ENCODE data around the gene RFX3. TPM values are rescaled to one million over a fixed set of nuclear protein-coding genes. Genes with fewer than 3 reads are reported as not detected.

Gene RFX3
- total RNA-seq, 1 experiment from 2014 or later, result 8.4 TPM

DNA sequence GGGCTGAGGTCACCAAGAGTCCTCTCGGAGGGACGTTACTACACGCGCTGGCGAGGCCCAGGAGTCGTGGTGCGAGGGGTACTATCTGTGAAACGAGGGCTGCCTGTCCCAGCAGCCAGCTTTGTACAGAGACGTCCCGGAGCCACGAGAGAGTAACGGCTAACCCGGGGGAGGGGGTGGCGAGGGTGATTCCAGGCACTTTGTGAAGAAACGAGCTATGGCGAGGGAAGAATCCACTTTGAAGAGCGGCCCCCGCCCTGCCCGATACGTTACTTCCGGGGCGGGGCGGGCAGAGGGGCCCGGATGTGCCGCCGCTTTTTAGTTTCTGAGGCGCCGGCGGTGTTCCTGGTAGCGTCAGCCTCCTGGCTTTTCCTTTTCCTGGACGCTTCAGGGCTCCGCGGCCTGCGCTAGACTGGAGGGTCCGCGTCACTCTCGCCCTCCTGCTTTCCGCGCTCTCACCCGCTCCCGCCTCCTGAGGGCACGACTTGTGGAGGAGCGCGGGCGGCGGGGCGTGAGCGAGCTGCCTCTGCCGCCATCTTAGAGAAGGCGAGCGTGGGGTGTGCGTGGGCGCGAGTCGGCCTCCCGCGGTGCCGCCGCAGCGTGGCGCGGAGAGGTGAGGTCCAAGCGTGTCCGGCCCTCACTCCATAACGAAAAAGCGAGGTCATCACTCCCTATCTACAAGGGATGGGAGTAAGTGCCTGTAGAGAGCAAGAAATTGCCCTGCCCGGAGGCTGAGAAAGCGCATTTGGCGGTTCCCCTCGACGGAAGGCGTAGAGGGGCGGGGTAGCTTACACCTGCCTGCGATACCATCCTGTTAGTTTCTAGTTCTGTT is 580 bp upstream of the RFX3 start:
- Histone ChIP-seq H3K4me1 (replicated peaks; ENCODE audit: insufficient read depth) (peaks cover 16% of the 10 kb centered on the region), H3K4me3 (peak overlapping the region; percentile 87), H3K27me3 (ENCODE audit: insufficient read depth, low read depth) (no peaks in the 10 kb centered on the region), H3K9me3 (ENCODE audit: insufficient read depth, low read depth) (no peaks in the 10 kb centered on the region), H3K36me3 (ENCODE audit: low read depth) (peaks cover 8% of the 10 kb centered on the region), H3K9me2 (ENCODE audit: insufficient read depth) (no peaks in the 10 kb centered on the region), H3K79me2 (ENCODE audit: low read depth) (peaks cover 37% of the 10 kb centered on the region), H4K20me1 (ENCODE audit: insufficient read depth) (no peaks in the 10 kb centered on the region; the same call in 1 of the 2 replicates), H2AFZ (peak overlapping the region; percentile 92), H3K4me2 (peak overlapping the region; percentile 82), H3F3A (ENCODE audit: insufficient read depth, low read depth) (peaks cover 12% of the 10 kb centered on the region), H3K27ac (peak overlapping the region; percentile 100)
- TF ChIP-seq, protein P1, sequence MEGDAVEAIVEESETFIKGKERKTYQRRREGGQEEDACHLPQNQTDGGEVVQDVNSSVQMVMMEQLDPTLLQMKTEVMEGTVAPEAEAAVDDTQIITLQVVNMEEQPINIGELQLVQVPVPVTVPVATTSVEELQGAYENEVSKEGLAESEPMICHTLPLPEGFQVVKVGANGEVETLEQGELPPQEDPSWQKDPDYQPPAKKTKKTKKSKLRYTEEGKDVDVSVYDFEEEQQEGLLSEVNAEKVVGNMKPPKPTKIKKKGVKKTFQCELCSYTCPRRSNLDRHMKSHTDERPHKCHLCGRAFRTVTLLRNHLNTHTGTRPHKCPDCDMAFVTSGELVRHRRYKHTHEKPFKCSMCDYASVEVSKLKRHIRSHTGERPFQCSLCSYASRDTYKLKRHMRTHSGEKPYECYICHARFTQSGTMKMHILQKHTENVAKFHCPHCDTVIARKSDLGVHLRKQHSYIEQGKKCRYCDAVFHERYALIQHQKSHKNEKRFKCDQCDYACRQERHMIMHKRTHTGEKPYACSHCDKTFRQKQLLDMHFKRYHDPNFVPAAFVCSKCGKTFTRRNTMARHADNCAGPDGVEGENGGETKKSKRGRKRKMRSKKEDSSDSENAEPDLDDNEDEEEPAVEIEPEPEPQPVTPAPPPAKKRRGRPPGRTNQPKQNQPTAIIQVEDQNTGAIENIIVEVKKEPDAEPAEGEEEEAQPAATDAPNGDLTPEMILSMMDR (conservative IDR thresholded peaks at IDR 0.05), result no peak
- no peak for TF ChIP-seq EZH2 (IDR thresholded peaks at IDR 0.05; ENCODE audit: low read depth)
- peak; percentile 59 to 70 for DNase-seq
- ChIA-PET POLR2A (ENCODE audit: unreplicated experiment) (interaction anchor here (0.5 to 0.7 kb wide), 5 partner anchors 121 to 1511 kb away, joined by 3 to 5 read pairs (median 4); partner anchors contain the start of gene SMARCA2), CTCF (interaction anchor here (0.7 kb wide), 1 partner anchor 715 kb away, joined by 4 read pairs; no protein-coding TSS in a partner anchor)
- intact Hi-C loops (cut with micrococcal nuclease; ENCODE audit: unreplicated experiment), result loop anchor here (5.0 to 10.0 kb wide), 2 partner anchors 672 to 711 kb away; no protein-coding TSS in a partner anchor
- BruUV-seq (replicated peaks), result TSS peak; percentile 76

DNA sequence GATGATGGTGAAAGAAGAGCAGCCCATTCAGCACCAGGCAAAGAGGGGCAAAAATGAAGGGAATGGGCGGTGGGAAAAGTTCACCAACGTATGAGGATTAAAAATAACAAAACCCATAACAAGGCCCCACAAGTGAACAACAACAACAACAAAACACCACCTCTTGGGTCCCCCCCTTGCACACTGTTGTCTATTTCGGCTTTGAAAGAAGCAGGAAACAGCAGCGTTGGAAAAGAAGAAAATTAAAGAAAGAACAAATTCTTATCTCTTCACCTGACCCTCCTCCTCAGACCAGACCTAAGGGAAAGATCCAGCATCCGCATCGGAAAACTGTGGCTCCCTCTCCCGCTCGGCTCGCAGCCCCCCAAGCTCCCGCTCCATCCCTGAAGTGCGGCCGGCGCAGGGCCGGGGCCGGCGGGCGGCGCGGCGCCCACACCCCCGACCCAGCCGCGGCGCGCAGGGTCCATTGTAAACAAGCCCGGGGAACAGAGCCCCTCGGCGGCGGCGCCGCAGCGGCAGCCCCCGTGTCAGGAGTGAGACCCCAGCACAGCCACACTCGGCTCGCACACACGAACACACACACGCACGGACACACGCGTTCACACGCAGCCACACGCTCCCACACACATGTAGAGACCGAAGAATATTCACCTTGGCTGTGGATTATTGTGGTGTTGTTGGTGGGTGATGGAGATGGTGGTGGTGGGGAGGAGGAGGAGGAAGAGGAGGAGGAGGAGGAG is 535 bp downstream of the RFX3 start:
- peak overlapping the region; percentile 83 for H3K4me2 ChIP-seq
- H3K4me3 ChIP-seq, result peak overlapping the region; percentile 65
- H3K36me3 ChIP-seq (ENCODE audit: low read depth), result peaks cover 8% of the 10 kb centered on the region
- POLR2A ChIA-PET (ENCODE audit: unreplicated experiment), result interaction anchor here (0.7 kb wide), 1 partner anchor 173 kb away, joined by 6 read pairs; no protein-coding TSS in a partner anchor
- CTCF ChIA-PET, result no interaction called here
- peaks cover 16% of the 10 kb centered on the region for H3K4me1 ChIP-seq (replicated peaks; ENCODE audit: insufficient read depth)
- peaks cover 12% of the 10 kb centered on the region for H3F3A ChIP-seq (ENCODE audit: insufficient read depth, low read depth)
- TF ChIP-seq, protein P1 (conservative IDR thresholded peaks at IDR 0.05), result no peak
- no peak for TF ChIP-seq EZH2 (IDR thresholded peaks at IDR 0.05; ENCODE audit: low read depth)
- no peaks in the 10 kb centered on the region for H4K20me1 ChIP-seq (ENCODE audit: insufficient read depth)
- no peaks in the 10 kb centered on the region for H3K9me3 ChIP-seq (ENCODE audit: insufficient read depth, low read depth)
- H3K27ac ChIP-seq, result no peak overlapping the region
- TSS peak; percentile 55 for BruUV-seq (replicated peaks)
- intact Hi-C loops (cut with micrococcal nuclease; ENCODE audit: unreplicated experiment), result loop anchor here (5.0 to 10.0 kb wide), 2 partner anchors 670 to 712 kb away; no protein-coding TSS in a partner anchor
- no peaks in the 10 kb centered on the region for H3K9me2 ChIP-seq (ENCODE audit: insufficient read depth)
- no peaks in the 10 kb centered on the region for H3K27me3 ChIP-seq (ENCODE audit: insufficient read depth, low read depth)
- H3K79me2 ChIP-seq (ENCODE audit: low read depth), result peaks cover 37% of the 10 kb centered on the region
- peak overlapping the region; percentile 81 for H2AFZ ChIP-seq
- DNase-seq, result peak in 1 of 2 experiments; percentile 5

DNA sequence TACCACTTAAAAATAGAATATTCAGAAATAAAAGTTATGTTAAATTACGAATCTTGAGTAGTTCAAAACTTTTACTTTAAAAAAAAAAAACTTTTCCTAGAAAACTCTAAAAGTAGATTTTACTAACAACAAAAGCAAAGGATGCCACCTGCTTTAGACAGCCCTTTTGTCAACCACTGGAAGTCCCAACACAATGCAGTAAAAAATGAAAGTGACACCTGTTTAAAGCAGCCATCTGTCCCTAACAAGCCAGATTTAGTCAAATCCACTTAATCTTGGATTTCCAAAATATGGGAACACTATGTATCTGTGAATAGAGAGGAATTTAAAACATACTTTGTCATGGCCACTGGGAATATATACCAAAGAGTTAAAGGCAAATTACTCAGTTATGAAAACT is 3.8 kb downstream of the RFX3 start:
- BruUV-seq (replicated peaks), result no TSS peak
- CTCF ChIA-PET, result no interaction called here
- intact Hi-C loops (cut with micrococcal nuclease; ENCODE audit: unreplicated experiment), result loop anchor here (10.0 kb wide), 1 partner anchor 667 kb away; no protein-coding TSS in a partner anchor

More for the DNA sequence above, 3.8 kb downstream of the RFX3 start:
- Histone ChIP-seq H3K4me3 (no peak overlapping the region), H3K36me3 (ENCODE audit: low read depth) (no peaks in the 10 kb centered on the region), H3K9me3 (ENCODE audit: insufficient read depth, low read depth) (no peaks in the 10 kb centered on the region), H3K27me3 (ENCODE audit: insufficient read depth, low read depth) (no peaks in the 10 kb centered on the region), H4K20me1 (ENCODE audit: insufficient read depth) (no peaks in the 10 kb centered on the region), H3K4me2 (no peak overlapping the region), H2AFZ (no peak overlapping the region), H3K9me2 (ENCODE audit: insufficient read depth) (no peaks in the 10 kb centered on the region), H3K4me1 (replicated peaks; ENCODE audit: insufficient read depth) (no peaks in the 10 kb centered on the region), H3F3A (ENCODE audit: insufficient read depth, low read depth) (peaks cover 7% of the 10 kb centered on the region), H3K79me2 (ENCODE audit: low read depth) (peaks cover 11% of the 10 kb centered on the region), H3K27ac (no peak overlapping the region)
- no peak for TF ChIP-seq EZH2 (IDR thresholded peaks at IDR 0.05; ENCODE audit: low read depth)
- TF ChIP-seq, protein P1 (conservative IDR thresholded peaks at IDR 0.05), result no peak
- DNase-seq, result no peak
- POLR2A ChIA-PET (ENCODE audit: unreplicated experiment), result no interaction called here

Data from PC-9 (cell line).